ENCODE results near the gene SLC6A2.

Gene SLC6A2

GRCh38 chr16:55700961-55701360 lies 45.2 kb downstream of the SLC6A2 start:
- H3K36me3 ChIP-seq (ENCODE audit: insufficient read depth, low read depth, low read length) = no peaks in the 10 kb centered on the region

GRCh38 chr16:55701442-55702319 lies 45.9 kb downstream of the SLC6A2 start:
- no peaks in the 10 kb centered on the region for H3K9me3 ChIP-seq (ENCODE audit: insufficient read depth, low read depth, low read length)
- H3K27me3 ChIP-seq (ENCODE audit: insufficient read depth, low read length) = no peaks in the 10 kb centered on the region
- H3K4me3 ChIP-seq (ENCODE audit: low read length) = no peak overlapping the region

More at GRCh38 chr16:55700961-55701360, 45.2 kb downstream of the SLC6A2 start:
- no peak overlapping the region for H3K9ac ChIP-seq (ENCODE audit: low read depth, low read length)
- H3K27me3 ChIP-seq (ENCODE audit: insufficient read depth, low read length) = no peaks in the 10 kb centered on the region
- no peak overlapping the region for H3K4me3 ChIP-seq (ENCODE audit: low read length)
- H3K9me3 ChIP-seq (ENCODE audit: insufficient read depth, low read depth, low read length) = no peaks in the 10 kb centered on the region
- H3K27ac ChIP-seq (ENCODE audit: low read length) = no peak overlapping the region
- peaks cover 3% of the 10 kb centered on the region; the same call in 1 of the 2 replicates for H3K4me1 ChIP-seq (ENCODE audit: insufficient read depth, low read length)

GRCh38 chr16:55703003-55704001 lies 47.5 kb downstream of the SLC6A2 start:
- Histone ChIP-seq H3K27ac (ENCODE audit: low read length) (no peak overlapping the region), H3K4me1 (ENCODE audit: insufficient read depth, low read length) (no peaks in the 10 kb centered on the region), H3K9me3 (ENCODE audit: insufficient read depth, low read depth, low read length) (no peaks in the 10 kb centered on the region), H3K4me3 (ENCODE audit: low read length) (no peak overlapping the region), H3K27me3 (ENCODE audit: insufficient read depth, low read length) (no peaks in the 10 kb centered on the region), H3K9ac (ENCODE audit: low read depth, low read length) (no peak overlapping the region), H3K36me3 (ENCODE audit: insufficient read depth, low read depth, low read length) (no peaks in the 10 kb centered on the region)

More at GRCh38 chr16:55701442-55702319, 45.9 kb downstream of the SLC6A2 start:
- no peaks in the 10 kb centered on the region for H3K36me3 ChIP-seq (ENCODE audit: insufficient read depth, low read depth, low read length)
- H3K27ac ChIP-seq (ENCODE audit: low read length) = no peak overlapping the region
- peaks cover 3% of the 10 kb centered on the region; the same call in 1 of the 2 replicates for H3K4me1 ChIP-seq (ENCODE audit: insufficient read depth, low read length)
- no peak overlapping the region for H3K9ac ChIP-seq (ENCODE audit: low read depth, low read length)

- H3K4me3 ChIP-seq (ENCODE audit: low read length) = no peak overlapping the region
- H3K9me3 ChIP-seq (ENCODE audit: insufficient read depth, low read depth, low read length) = no peaks in the 10 kb centered on the region
- H3K27ac ChIP-seq (ENCODE audit: low read length) = no peak overlapping the region
- no peaks in the 10 kb centered on the region; the same call in 1 of the 2 replicates for H3K27me3 ChIP-seq (ENCODE audit: insufficient read depth, low read length)
- H3K4me1 ChIP-seq (ENCODE audit: insufficient read depth, low read length) = no peaks in the 10 kb centered on the region
- no peak overlapping the region for H3K9ac ChIP-seq (ENCODE audit: low read depth, low read length)
- no peaks in the 10 kb centered on the region for H3K36me3 ChIP-seq (ENCODE audit: insufficient read depth, low read depth, low read length)
Measured at GRCh38 chr16:55706739-55707384, 51.1 kb downstream of the SLC6A2 start.

GRCh38 chr16:55709801-55710200 lies 54.0 kb downstream of the SLC6A2 start:
- Histone ChIP-seq H3K9ac (ENCODE audit: low read depth, low read length) (no peak overlapping the region), H3K36me3 (ENCODE audit: insufficient read depth, low read depth, low read length) (no peaks in the 10 kb centered on the region), H3K27me3 (ENCODE audit: insufficient read depth, low read length) (no peaks in the 10 kb centered on the region; the same call in 1 of the 2 replicates), H3K9me3 (ENCODE audit: insufficient read depth, low read depth, low read length) (no peaks in the 10 kb centered on the region), H3K4me1 (ENCODE audit: insufficient read depth, low read length) (no peaks in the 10 kb centered on the region), H3K27ac (ENCODE audit: low read length) (no peak overlapping the region), H3K4me3 (ENCODE audit: low read length) (no peak overlapping the region)

- H3K9me3 ChIP-seq (ENCODE audit: insufficient read depth, low read depth, low read length) = no peaks in the 10 kb centered on the region
- no peak overlapping the region for H3K9ac ChIP-seq (ENCODE audit: low read depth, low read length)
- no peak overlapping the region for H3K4me3 ChIP-seq (ENCODE audit: low read length)
- no peaks in the 10 kb centered on the region for H3K4me1 ChIP-seq (ENCODE audit: insufficient read depth, low read length)
- no peaks in the 10 kb centered on the region for H3K36me3 ChIP-seq (ENCODE audit: insufficient read depth, low read depth, low read length)
- no peak overlapping the region for H3K27ac ChIP-seq (ENCODE audit: low read length)
- H3K27me3 ChIP-seq (ENCODE audit: insufficient read depth, low read length) = no peaks in the 10 kb centered on the region; the same call in 1 of the 2 replicates
Measured at GRCh38 chr16:55710466-55710865, 54.7 kb downstream of the SLC6A2 start.

GRCh38 chr16:55711959-55712876 lies 56.4 kb downstream of the SLC6A2 start:
- no peaks in the 10 kb centered on the region for H3K9me3 ChIP-seq (ENCODE audit: insufficient read depth, low read depth, low read length)
- no peak overlapping the region for H3K9ac ChIP-seq (ENCODE audit: low read depth, low read length)
- H3K27me3 ChIP-seq (ENCODE audit: insufficient read depth, low read length) = no peaks in the 10 kb centered on the region; the same call in 1 of the 2 replicates
- H3K27ac ChIP-seq (ENCODE audit: low read length) = no peak overlapping the region
- H3K4me3 ChIP-seq (ENCODE audit: low read length) = no peak overlapping the region
- no peaks in the 10 kb centered on the region for H3K36me3 ChIP-seq (ENCODE audit: insufficient read depth, low read depth, low read length)
- H3K4me1 ChIP-seq (ENCODE audit: insufficient read depth, low read length) = no peaks in the 10 kb centered on the region

GRCh38 chr16:55713103-55713502 lies 57.3 kb downstream of the SLC6A2 start:
- Histone ChIP-seq H3K9ac (ENCODE audit: low read depth, low read length) (no peak overlapping the region), H3K4me3 (ENCODE audit: low read length) (no peak overlapping the region), H3K27me3 (ENCODE audit: insufficient read depth, low read length) (no peaks in the 10 kb centered on the region; the same call in 1 of the 2 replicates), H3K36me3 (ENCODE audit: insufficient read depth, low read depth, low read length) (no peaks in the 10 kb centered on the region), H3K4me1 (ENCODE audit: insufficient read depth, low read length) (no peaks in the 10 kb centered on the region), H3K9me3 (ENCODE audit: insufficient read depth, low read depth, low read length) (no peaks in the 10 kb centered on the region), H3K27ac (ENCODE audit: low read length) (no peak overlapping the region)

- H3K9me3 ChIP-seq (ENCODE audit: insufficient read depth, low read depth, low read length) = no peaks in the 10 kb centered on the region
- H3K4me3 ChIP-seq (ENCODE audit: low read length) = no peak overlapping the region
- no peak overlapping the region for H3K27ac ChIP-seq (ENCODE audit: low read length)
- H3K36me3 ChIP-seq (ENCODE audit: insufficient read depth, low read depth, low read length) = no peaks in the 10 kb centered on the region
- no peaks in the 10 kb centered on the region for H3K4me1 ChIP-seq (ENCODE audit: insufficient read depth, low read length)
- H3K27me3 ChIP-seq (ENCODE audit: insufficient read depth, low read length) = no peaks in the 10 kb centered on the region; the same call in 1 of the 2 replicates
- H3K9ac ChIP-seq (ENCODE audit: low read depth, low read length) = no peak overlapping the region
Measured at GRCh38 chr16:55717326-55717725, 61.5 kb downstream of the SLC6A2 start.

- Histone ChIP-seq H3K4me1 (ENCODE audit: insufficient read depth, low read length) (no peaks in the 10 kb centered on the region), H3K9me3 (ENCODE audit: insufficient read depth, low read depth, low read length) (no peaks in the 10 kb centered on the region), H3K27me3 (ENCODE audit: insufficient read depth, low read length) (no peaks in the 10 kb centered on the region), H3K4me3 (ENCODE audit: low read length) (no peak overlapping the region), H3K9ac (ENCODE audit: low read depth, low read length) (no peak overlapping the region), H3K27ac (ENCODE audit: low read length) (no peak overlapping the region), H3K36me3 (ENCODE audit: insufficient read depth, low read depth, low read length) (no peaks in the 10 kb centered on the region)
Measured at GRCh38 chr16:55725055-55725777, 69.4 kb downstream of the SLC6A2 start.
